GM21390 (cell line): ENCODE data around the gene CUX1.
"Not testable (repeated sequence)": the region's sequence is repeated elsewhere in the genome, so short reads cannot be mapped to it uniquely, and the experiment has no call there.

Experiments
- ATAC-seq: cut with Tn5 transposase; IDR thresholded peaks from one replicate; pipeline ENCODE4 v1.9.1; 2021; ENCODE audit not compliant: unreplicated experiment

Gene CUX1

GRCh38 chr7:101868191-101868950 is 50.9 kb downstream of the CUX1 start:
- no peak for ATAC-seq

- ATAC-seq: no peak
Measured at GRCh38 chr7:101869026-101869900, 51.8 kb downstream of the CUX1 start.

GRCh38 chr7:101869901-101870290 is 52.5 kb downstream of the CUX1 start:
- ATAC-seq: no peak

- no peak for ATAC-seq
Measured at GRCh38 chr7:101870361-101871062, 53.1 kb downstream of the CUX1 start.

GRCh38 chr7:101871351-101871750 is 53.9 kb downstream of the CUX1 start:
- no peak for ATAC-seq

- ATAC-seq: no peak
Measured at GRCh38 chr7:101874028-101874427, 56.6 kb downstream of the CUX1 start.

GRCh38 chr7:101875283-101875846 is 57.9 kb downstream of the CUX1 start:
- ATAC-seq: no peak

GRCh38 chr7:101877882-101878591 is 60.6 kb downstream of the CUX1 start:
- no peak for ATAC-seq

- no peak for ATAC-seq
Measured at GRCh38 chr7:101878938-101879337, 61.5 kb downstream of the CUX1 start.

GRCh38 chr7:101879565-101879964 is 62.1 kb downstream of the CUX1 start:
- no peak for ATAC-seq

GRCh38 chr7:101880282-101881054 is 63.0 kb downstream of the CUX1 start:
- ATAC-seq: no peak

- no peak for ATAC-seq
Measured at GRCh38 chr7:101882005-101882421, 64.6 kb downstream of the CUX1 start.

GRCh38 chr7:101882595-101883564 is 65.5 kb downstream of the CUX1 start:
- ATAC-seq: no peak

- peak; percentile 81 for ATAC-seq
Measured at GRCh38 chr7:101884671-101885596, 67.5 kb downstream of the CUX1 start.

- no peak for ATAC-seq
Measured at GRCh38 chr7:101885597-101885955, 68.2 kb downstream of the CUX1 start.

- ATAC-seq: not testable (repeated sequence)
Measured at GRCh38 chr7:101887352-101887751, 69.9 kb downstream of the CUX1 start.

GRCh38 chr7:101888564-101888963 is 71.1 kb downstream of the CUX1 start:
- ATAC-seq: not testable (repeated sequence)
